ENCODE results near the gene RCBTB2.

RCBTB2 gene

GRCh38 chr13:48526286-48526685 lies 6.6 kb downstream of the RCBTB2 start:
- in situ Hi-C loops (cut with MboI; ENCODE audit: low sequenced_read_pairs, unreplicated experiment): no loop called here
- TF ChIP-seq, protein P1, sequence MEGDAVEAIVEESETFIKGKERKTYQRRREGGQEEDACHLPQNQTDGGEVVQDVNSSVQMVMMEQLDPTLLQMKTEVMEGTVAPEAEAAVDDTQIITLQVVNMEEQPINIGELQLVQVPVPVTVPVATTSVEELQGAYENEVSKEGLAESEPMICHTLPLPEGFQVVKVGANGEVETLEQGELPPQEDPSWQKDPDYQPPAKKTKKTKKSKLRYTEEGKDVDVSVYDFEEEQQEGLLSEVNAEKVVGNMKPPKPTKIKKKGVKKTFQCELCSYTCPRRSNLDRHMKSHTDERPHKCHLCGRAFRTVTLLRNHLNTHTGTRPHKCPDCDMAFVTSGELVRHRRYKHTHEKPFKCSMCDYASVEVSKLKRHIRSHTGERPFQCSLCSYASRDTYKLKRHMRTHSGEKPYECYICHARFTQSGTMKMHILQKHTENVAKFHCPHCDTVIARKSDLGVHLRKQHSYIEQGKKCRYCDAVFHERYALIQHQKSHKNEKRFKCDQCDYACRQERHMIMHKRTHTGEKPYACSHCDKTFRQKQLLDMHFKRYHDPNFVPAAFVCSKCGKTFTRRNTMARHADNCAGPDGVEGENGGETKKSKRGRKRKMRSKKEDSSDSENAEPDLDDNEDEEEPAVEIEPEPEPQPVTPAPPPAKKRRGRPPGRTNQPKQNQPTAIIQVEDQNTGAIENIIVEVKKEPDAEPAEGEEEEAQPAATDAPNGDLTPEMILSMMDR (IDR thresholded peaks at IDR 0.05; ENCODE audit: borderline replicate concordance, control extremely low read depth, extremely low read depth, insufficient read depth, missing control alignments): no peak
- no peak for DNase-seq (ENCODE audit: low spot score)

DNA sequence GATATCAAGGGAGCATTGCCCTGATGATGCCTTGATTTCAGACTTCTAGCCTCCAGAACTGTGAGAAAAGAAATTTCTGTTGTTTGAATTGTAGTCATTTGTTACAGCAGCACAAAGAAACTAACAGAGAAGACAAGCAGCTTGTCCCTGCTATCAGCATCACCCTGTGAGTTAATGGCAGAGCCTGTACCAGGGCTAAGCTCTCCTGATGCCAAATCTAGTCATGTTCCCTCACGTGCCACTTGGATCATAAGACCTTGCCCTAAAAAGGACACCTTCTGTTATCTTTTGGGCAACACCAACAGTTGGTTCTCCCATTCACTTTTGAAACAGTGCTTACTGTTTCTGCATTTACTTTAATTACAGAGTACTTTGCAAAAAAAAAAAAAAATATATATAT lies 14.8 kb downstream of the RCBTB2 start:
- TF ChIP-seq, protein P1 (IDR thresholded peaks at IDR 0.05; ENCODE audit: borderline replicate concordance, control extremely low read depth, extremely low read depth, insufficient read depth, missing control alignments): no peak
- in situ Hi-C loops (cut with MboI; ENCODE audit: low sequenced_read_pairs, unreplicated experiment): no loop called here
- DNase-seq (ENCODE audit: low spot score): no peak

DNA sequence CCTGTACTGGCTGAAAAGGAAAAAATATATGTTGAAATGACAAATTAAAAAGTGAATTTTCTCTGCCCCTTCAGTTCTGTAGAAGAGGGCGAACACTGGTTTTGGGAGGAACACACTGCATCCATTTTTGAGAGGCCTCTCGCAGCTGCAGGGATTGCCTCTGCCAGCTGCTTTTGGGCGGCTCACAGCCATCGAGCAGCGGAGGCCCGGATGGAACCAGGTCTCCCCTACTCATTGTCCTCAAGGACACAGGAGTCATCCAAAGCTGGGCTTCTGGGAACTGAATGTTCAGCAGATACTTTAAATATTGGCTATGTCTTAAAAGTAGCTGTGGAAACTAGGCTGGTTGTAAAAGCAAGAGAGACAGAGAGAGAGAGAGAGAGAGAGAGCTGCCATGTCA lies 17.1 kb downstream of the RCBTB2 start:
- TF ChIP-seq, protein P1 (IDR thresholded peaks at IDR 0.05; ENCODE audit: borderline replicate concordance, control extremely low read depth, extremely low read depth, insufficient read depth, missing control alignments): no peak
- DNase-seq (ENCODE audit: low spot score): no peak
- in situ Hi-C loops (cut with MboI; ENCODE audit: low sequenced_read_pairs, unreplicated experiment): no loop called here

DNA sequence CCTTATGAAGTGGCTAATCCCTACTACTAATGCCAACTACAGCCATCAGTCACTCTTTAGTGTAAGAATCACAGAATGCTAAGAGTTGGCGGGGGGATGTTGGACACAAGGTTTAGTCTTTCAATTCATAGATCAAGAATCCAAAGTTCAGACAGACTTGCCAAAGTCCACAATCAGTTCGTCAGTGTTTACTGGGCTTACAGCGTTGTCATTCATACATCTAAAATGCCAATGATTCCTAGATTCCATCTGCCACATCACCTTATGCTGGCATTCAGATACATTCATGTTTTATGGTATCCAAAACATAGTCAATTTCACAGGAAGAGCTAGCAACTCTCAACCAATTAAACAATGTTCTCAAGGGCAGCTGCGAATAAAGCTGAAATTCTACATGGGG lies 18.1 kb downstream of the RCBTB2 start:
- DNase-seq (ENCODE audit: low spot score): no peak
- TF ChIP-seq, protein P1 (IDR thresholded peaks at IDR 0.05; ENCODE audit: borderline replicate concordance, control extremely low read depth, extremely low read depth, insufficient read depth, missing control alignments): no peak
- in situ Hi-C loops (cut with MboI; ENCODE audit: low sequenced_read_pairs, unreplicated experiment): no loop called here

DNA sequence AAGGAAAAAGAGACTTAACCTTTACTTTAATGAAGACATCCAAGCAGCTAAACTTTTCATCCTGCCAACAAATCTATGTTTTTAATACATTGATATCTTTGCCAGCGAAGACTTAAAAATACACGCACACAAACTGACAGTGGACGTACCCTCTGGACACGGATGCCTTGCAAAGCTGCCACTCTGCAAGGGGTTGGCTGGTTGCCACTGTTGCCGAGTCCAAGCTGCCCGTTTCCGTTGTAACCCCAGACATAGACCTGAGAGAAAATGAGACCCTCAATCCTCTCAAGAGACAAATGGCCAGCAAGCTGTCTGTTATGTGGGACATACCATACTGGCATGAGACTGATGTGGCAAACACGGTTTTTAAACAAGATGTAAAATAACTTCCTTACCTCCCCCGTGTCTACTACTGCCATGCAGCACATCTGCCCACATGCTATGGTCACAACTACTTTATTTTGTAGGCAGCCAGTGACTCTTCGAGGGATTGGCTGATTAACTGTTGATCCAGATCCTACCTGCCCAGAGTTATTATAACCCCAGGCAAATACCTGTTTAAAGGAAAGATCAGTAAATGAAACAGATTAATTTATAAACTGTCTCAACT lies 21.2 kb downstream of the RCBTB2 start:
- in situ Hi-C loops (cut with MboI; ENCODE audit: low sequenced_read_pairs, unreplicated experiment): no loop called here
- TF ChIP-seq, protein P1 (IDR thresholded peaks at IDR 0.05; ENCODE audit: borderline replicate concordance, control extremely low read depth, extremely low read depth, insufficient read depth, missing control alignments): no peak
- no peak for DNase-seq (ENCODE audit: low spot score)

- no peak for DNase-seq (ENCODE audit: low spot score)
- in situ Hi-C loops (cut with MboI; ENCODE audit: low sequenced_read_pairs, unreplicated experiment): no loop called here
- TF ChIP-seq, protein P1 (IDR thresholded peaks at IDR 0.05; ENCODE audit: borderline replicate concordance, control extremely low read depth, extremely low read depth, insufficient read depth, missing control alignments): no peak
These were observed 22.2 kb downstream of the RCBTB2 start for GRCh38 chr13:48510698-48511097.

Measured in GM13976 (cell line).